T47D (cell line): Measurements from ENCODE around the gene FBXO28.
A peak's percentile ranks its signal among the peaks of the same experiment; 100 is the strongest.
"Not testable (repeated sequence)": the region's sequence is repeated elsewhere in the genome, so short reads cannot be mapped to it uniquely, and the experiment has no call there.

Experiments used
- DNase-seq, 2 experiments: peaks; one replicate each; pipeline versions ENCODE4 v3.0.0 to v3.0.0-alpha.2; 2011 to 2012; ENCODE audit warnings: low read depth in 1 of 2, low spot score in 1 of 2
- JUND ChIP-seq: IDR thresholded peaks from 2 replicates; pipeline ENCODE4 v1.6.1; 2012; ENCODE audit warnings: low read depth
- in situ Hi-C: cut with HindIII; loops from 2 replicates; pipeline ENCODE4 v1.10.0; 2016; ENCODE audit warnings: low sequenced_read_pairs, low pct_unique_long_range_greater_than_20kb

Gene FBXO28

GRCh38 chr1:224113918-224114786 lies at the start of gene FBXO28:
FBXO28 (plus strand) TSS chr1:224114111; CDS start chr1:224114130, 19 bp downstream.
- TF ChIP-seq JUND = no peak

DNA sequence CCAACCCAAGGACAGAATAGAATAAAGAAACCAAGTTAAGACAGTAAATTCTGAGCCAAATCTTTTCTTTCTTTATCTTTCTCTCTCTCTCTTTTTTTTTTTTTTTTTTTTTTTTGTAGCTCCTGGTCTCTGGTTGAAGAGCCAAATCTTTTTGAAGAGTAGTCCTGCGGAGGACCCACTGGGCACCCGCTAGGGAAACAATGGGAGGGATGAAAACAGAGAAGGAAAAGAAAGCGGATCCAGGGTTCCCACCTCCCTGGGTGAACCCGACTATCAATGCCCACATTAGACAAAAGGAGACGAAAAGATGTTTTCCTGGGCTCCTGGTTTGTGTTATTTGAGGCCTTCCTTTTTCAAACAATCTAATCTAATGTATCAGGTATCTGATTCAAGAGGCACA lies 49.8 kb upstream of the FBXO28 start:
- DNase-seq = no peak
- no peak for TF ChIP-seq JUND
- in situ Hi-C loops = no loop called here

More at GRCh38 chr1:224113918-224114786, at the start of gene FBXO28:
- peak; percentile 94 to 97 for DNase-seq
- in situ Hi-C loops = no loop called here

- in situ Hi-C loops = no loop called here
- peak in 1 of 2 experiments; percentile 59 for DNase-seq
- TF ChIP-seq JUND = no peak
Observed at GRCh38 chr1:224065455-224065854, 48.5 kb upstream of the FBXO28 start.

DNA sequence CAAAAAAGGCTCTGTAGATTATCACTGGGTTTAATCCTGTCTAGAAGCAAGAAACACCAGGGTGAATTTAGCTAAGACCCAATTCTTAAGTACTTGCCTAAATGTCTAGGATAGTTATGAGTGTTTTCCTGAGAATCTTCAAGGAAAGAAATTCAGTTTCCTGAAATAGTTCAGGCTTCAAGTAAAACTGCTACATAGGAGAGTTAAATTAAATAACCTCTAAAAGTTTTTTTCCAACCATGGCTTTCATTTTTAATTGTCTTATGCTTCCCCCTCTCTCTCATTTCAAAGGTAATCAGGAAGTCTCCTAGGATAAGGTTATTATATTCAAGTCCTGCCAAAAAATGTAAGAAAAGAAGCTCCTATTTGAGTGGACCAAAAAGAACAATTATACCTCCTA lies 46.7 kb upstream of the FBXO28 start:
- in situ Hi-C loops = no loop called here
- DNase-seq = no peak
- no peak for TF ChIP-seq JUND

GRCh38 chr1:224067621-224068457 lies 46.1 kb upstream of the FBXO28 start:
- DNase-seq = no peak
- in situ Hi-C loops = no loop called here

GRCh38 chr1:224068458-224069072 lies 45.3 kb upstream of the FBXO28 start:
- in situ Hi-C loops = no loop called here
- TF ChIP-seq JUND = no peak
- no peak for DNase-seq

More at GRCh38 chr1:224067621-224068457, 46.1 kb upstream of the FBXO28 start:
- TF ChIP-seq JUND = no peak

- DNase-seq = no peak
- no peak for TF ChIP-seq JUND
- in situ Hi-C loops = no loop called here
Observed at GRCh38 chr1:224069138-224069537, 44.8 kb upstream of the FBXO28 start.

DNA sequence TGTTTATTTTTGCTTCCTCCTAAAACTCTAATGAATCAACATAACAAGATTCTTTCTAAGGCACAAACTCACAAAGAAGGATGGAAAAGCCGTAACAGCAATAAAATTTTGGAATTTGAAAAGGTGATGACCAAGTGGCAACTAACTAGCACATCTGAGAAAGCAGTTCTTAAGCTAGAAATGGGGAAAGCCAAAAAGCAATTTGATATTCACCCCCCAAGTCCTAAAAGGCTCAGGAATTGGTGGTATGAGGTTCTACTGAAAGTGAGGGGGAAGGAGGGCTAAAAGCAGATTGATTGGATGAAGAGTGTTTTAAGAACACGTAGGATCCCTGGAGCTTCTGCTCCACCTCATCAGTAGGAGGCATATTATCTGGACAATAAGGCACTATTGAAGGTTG lies 43.4 kb upstream of the FBXO28 start:
- TF ChIP-seq JUND = no peak
- in situ Hi-C loops = no loop called here
- no peak for DNase-seq

DNA sequence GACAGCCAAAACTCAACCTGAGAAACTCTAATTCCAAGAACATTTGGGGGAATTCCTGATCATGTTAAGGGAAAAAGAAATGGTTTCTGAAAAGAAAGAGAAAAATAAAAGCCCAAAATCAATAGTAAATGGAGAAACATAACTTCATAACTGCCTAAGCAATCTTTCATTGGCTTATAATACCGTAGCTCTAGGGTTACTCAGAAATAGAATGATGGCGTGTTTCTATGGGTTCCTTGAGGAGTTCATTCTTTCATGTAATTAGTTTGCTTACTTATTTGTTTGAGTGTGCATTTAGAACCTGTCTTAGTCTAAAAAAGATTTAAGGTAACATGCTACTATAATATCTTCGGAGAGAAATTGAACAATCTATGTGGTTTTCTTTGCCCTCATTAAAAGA lies 37.5 kb upstream of the FBXO28 start:
- TF ChIP-seq JUND = no peak
- no peak for DNase-seq
- in situ Hi-C loops = no loop called here

GRCh38 chr1:224079644-224080043 lies 34.3 kb upstream of the FBXO28 start:
- in situ Hi-C loops = not testable (repeated sequence)
- DNase-seq = peak; percentile 26 to 79

- in situ Hi-C loops = no loop called here
- TF ChIP-seq JUND = no peak
- DNase-seq = peak in 1 of 2 experiments; percentile 56
Observed at GRCh38 chr1:224080115-224080774, 33.7 kb upstream of the FBXO28 start.

DNA sequence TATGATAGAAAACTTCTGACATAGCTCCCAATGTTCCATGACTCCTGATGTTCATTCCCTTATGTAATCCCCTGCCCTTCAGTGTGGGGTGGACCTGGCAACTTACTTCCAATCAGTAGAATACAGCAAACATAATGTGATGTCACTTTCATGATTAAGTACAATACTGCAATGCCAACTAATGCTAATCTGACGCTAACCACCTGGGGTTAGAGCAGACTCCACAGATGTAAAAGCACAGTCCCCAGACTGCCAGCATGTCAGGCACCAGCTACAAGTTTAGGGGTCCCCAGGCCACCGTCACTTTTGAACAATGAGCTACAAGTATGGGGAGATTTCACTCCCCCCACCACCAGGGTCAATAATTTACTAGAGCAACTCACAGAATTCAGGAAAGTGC lies 32.3 kb upstream of the FBXO28 start:
- no peak for TF ChIP-seq JUND
- DNase-seq = no peak
- in situ Hi-C loops = no loop called here
